ENCODE results near the gene DND1.
"Not testable (repeated sequence)": the region's sequence is repeated elsewhere in the genome, so short reads cannot be mapped to it uniquely, and the experiment has no call there.

DND1 gene

DNA sequence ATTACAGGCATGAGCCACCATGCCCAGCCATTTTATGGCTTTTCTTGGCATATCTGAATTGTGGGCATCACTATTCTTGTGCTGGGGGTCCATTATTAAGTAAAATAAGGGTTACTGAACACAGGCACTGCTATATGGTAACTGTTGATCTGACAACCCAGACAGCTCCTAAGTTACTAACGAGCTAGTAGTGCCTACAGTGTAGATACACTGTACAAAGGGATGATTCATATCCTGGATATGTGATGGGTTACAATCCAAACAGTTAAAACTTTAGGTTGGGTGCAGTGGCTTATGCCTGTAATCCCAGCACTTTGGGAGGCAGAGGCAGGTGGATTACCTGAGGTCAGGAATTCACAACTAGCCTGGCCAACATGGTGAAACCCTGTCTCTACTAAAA, 44.7 kb downstream of the DND1 start:
- no peak for DNase-seq

GRCh38 chr5:140627972-140628371, 45.4 kb downstream of the DND1 start:
- no peak for DNase-seq

DNA sequence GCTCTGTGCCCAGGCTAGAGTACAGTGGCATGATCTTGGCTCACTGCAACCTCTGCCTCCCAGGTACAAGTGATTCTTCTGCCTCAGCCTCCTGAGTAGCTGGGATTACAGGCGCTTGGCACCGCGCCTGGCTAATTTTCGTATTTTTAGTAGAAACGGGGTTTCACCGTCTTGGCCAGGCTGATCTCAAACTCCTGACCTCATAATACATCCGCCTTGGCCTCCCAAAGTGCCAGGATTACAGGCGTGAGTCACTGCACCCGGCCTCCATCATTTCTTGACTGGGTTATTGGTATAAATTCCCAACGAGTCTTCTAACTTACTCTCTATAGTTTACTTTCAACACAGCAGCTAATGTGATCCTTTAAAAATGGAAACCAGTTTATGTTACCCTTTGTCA, 48.5 kb downstream of the DND1 start:
- DNase-seq: not testable (repeated sequence)

DNA sequence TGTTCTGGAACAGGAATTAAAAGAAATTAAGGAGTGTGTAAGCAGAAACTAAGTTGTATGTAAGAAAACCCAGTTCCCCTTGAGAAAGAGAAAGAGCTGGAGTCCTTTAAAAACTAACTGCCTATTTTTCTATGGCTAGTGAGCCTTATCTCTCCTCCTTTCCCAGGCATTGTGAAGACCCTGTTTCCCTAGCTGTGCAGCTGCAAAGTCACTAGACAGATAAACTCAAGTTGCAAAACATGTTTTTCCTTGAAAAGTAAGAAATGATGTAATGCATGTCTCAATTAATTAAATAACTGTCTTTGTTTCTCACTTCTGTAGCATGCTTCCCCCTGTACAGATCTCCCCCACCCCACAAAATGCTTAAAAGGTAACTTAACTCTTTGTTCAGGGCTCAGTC, 50.3 kb downstream of the DND1 start:
- not testable (repeated sequence) for DNase-seq

DNA sequence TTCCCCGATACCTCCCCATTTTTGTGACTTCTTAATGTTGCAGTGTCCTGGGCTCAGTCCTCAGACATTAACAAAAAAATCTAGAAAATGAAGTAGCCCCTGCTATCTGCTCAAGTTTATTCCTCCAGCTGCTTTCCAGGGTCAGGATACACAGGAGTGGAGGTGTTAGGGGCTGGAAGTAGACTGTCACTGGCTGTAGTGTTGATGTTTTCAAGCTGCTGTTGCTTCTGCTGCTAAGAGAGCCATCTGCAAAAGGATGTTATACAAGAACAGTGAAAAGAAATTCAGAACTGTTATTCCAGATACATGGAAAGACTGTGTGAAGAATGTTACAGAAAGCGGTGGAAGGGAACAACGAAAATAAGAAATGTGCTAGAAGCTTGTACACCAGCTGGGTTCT, 51.1 kb downstream of the DND1 start:
- DNase-seq: no peak

Data from NCI-H69 (cell line).